Cardiac fibroblast (primary cell): Measurements from ENCODE around the gene USB1.
"Not testable (repeated sequence)": the region's sequence is repeated elsewhere in the genome, so short reads cannot be mapped to it uniquely, and the experiment has no call there.

Source experiments
- DNase-seq, 2 donors: peaks; one replicate each; pipeline versions ENCODE4 v3.0.0 to v3.0.0-alpha.2; 2010; ENCODE audit warnings: low read depth in 2 of 2
- H3K4me3 ChIP-seq, 2 donors: replicated peaks in 1 of 2; 1 replicate in 1 of 2; 2 replicates in 1 of 2; pipeline ENCODE4 v1.5.1; 2011; ENCODE audit warnings: low read depth in 2 of 2, low read length in 2 of 2, mild to moderate bottlenecking in 2 of 2, moderate library complexity in 1 of 2
- TF ChIP-seq, protein P1 (sequence below): IDR thresholded peaks from one replicate; pipeline ENCODE4 v1.5.1; 2011; ENCODE audit warnings: low read depth, mild to moderate bottlenecking, low read length, inconsistent platforms

Gene USB1

GRCh38 chr16:58002416-58002800 lies 1.2 kb downstream of the USB1 start:
- DNase-seq = no peak
- no peak overlapping the region for H3K4me3 ChIP-seq
- TF ChIP-seq, protein P1, sequence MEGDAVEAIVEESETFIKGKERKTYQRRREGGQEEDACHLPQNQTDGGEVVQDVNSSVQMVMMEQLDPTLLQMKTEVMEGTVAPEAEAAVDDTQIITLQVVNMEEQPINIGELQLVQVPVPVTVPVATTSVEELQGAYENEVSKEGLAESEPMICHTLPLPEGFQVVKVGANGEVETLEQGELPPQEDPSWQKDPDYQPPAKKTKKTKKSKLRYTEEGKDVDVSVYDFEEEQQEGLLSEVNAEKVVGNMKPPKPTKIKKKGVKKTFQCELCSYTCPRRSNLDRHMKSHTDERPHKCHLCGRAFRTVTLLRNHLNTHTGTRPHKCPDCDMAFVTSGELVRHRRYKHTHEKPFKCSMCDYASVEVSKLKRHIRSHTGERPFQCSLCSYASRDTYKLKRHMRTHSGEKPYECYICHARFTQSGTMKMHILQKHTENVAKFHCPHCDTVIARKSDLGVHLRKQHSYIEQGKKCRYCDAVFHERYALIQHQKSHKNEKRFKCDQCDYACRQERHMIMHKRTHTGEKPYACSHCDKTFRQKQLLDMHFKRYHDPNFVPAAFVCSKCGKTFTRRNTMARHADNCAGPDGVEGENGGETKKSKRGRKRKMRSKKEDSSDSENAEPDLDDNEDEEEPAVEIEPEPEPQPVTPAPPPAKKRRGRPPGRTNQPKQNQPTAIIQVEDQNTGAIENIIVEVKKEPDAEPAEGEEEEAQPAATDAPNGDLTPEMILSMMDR = no peak

- DNase-seq = no peak
- TF ChIP-seq, protein P1 = no peak
- no peak overlapping the region for H3K4me3 ChIP-seq
Observed at GRCh38 chr16:58002936-58003335, 1.7 kb downstream of the USB1 start.

- DNase-seq = peak in 1 of 2 donors; percentile 53
- H3K4me3 ChIP-seq = not testable (repeated sequence)
Observed at GRCh38 chr16:58004736-58005135, 3.5 kb downstream of the USB1 start.

DNA sequence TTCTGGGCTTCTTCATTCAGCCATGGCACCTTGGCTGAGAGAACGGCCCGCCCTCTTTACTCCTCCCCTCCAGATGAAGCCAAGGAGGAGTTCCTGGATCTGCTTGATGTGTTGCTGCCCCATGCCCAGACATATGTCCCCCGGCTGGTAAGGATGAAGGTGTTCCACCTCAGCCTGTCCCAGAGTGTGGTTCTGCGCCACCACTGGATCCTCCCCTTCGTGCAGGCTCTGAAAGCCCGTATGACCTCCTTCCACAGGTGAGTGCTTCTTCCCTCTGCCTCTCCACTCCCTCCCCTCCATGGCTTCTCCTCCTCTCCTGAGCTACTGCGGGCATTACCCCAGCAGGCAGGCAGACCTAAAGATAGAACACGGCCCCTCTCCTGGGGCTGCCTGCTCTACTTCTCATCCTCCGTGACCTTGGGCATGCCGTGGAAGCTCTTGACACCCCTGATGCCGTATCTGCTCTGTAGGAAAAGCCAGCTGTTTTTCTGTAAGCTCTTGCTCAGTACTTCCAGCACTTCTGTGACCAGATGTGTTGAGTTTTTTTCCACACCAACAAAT lies 8.7 kb downstream of the USB1 start:
- no peak overlapping the region for H3K4me3 ChIP-seq
- TF ChIP-seq, protein P1 = no peak
- DNase-seq = no peak

DNA sequence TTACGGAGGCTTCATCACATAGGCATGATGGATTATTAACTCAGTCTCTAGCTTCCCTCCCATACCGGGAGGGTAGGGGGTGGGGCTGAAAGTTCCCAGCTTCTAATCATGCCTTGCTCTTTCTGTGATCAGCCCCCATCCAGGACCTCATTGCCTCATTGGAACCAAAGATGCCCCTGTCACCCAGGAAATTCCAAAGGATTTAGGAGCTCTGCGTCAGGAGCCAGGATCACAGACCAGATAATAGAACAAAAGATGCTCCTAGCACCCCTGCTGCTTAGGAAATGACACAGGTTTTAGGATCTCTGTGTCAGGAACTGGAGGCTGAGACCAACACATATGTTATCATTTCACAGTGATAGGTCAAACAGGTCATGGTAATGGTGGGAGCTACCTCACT lies 9.7 kb downstream of the USB1 start:
- TF ChIP-seq, protein P1 = no peak
- no peak for DNase-seq
- H3K4me3 ChIP-seq = no peak overlapping the region

DNA sequence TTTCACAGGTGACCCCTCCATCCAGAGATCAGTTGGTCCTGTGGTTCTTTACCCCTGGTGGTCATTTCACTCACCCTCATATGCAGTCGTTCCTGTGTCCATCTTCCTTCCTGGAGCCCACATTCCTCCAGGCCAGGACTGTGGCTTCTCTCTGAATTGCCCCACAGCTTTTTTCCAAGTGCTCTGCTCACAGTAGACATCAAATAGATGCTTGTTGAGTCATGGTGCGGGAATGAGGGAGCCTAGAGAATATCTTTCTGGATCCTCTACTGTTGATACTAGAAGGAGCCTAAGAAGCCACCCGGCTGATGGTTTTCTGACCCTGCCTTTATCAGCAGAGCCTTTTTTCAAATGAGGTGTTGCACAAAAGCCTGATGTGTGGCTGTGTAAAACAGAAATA lies 10.4 kb downstream of the USB1 start:
- TF ChIP-seq, protein P1 = no peak
- H3K4me3 ChIP-seq = no peak overlapping the region
- peak; percentile 47 to 59 for DNase-seq

- TF ChIP-seq, protein P1 = no peak
- no peak for DNase-seq
- no peak overlapping the region for H3K4me3 ChIP-seq
Observed at GRCh38 chr16:58012481-58012880, 11.3 kb downstream of the USB1 start.
